CD8-positive, alpha-beta memory T cell (primary cell): Measurements from ENCODE around the gene LYPD6B. TPM values are rescaled to one million over a fixed set of nuclear protein-coding genes. Genes with fewer than 3 reads are reported as not detected.

ENCODE experiments used
- CTCF ChIA-PET: fragments of 350-600 bp; sonication (Branson Sonifier 250); formaldehyde crosslinking; loops from one replicate; lab custom pipeline; 2021; ENCODE audit warnings: antibody characterized with exemption; lab: Charles Lee
- POLR2A ChIA-PET: fragments of 350-600 bp; sonication (Branson Sonifier 250); formaldehyde crosslinking; loops from one replicate; lab custom pipeline; 2021; ENCODE audit warnings: antibody characterized with exemption; lab: Charles Lee
- DNase-seq, 5 donors: peaks; one replicate each; pipeline versions ENCODE4 v3.0.0 to v3.0.0-alpha.2; 2020 to 2022; ENCODE audit warnings: mixed read lengths in 1 of 5
- H3K27ac ChIP-seq: one replicate; pipeline ENCODE4 v1.7.0; 2013; ENCODE audit warnings: low read depth, mild to moderate bottlenecking, low read length, moderate library complexity
- H3K27me3 ChIP-seq: 2 replicates; pipeline ENCODE4 v1.7.0; 2013; ENCODE audit warnings: low read length, mild to moderate bottlenecking; ENCODE audit not compliant: insufficient read depth, poor library complexity, severe bottlenecking
- H3K36me3 ChIP-seq: 2 replicates; pipeline ENCODE4 v1.7.0; 2013; ENCODE audit warnings: mild to moderate bottlenecking, low read length, moderate library complexity; ENCODE audit not compliant: insufficient read depth
- H3K4me1 ChIP-seq: 2 replicates; pipeline ENCODE4 v1.7.0; 2013; ENCODE audit warnings: mild to moderate bottlenecking, low read length, moderate library complexity; ENCODE audit not compliant: insufficient read depth
- H3K4me3 ChIP-seq: 2 replicates; pipeline ENCODE4 v1.7.0; 2013; ENCODE audit warnings: mild to moderate bottlenecking, low read length
- H3K9me3 ChIP-seq: 2 replicates; pipeline ENCODE4 v1.7.0; 2013; ENCODE audit warnings: mild to moderate bottlenecking, low read length
- H3K27ac Mint-ChIP-seq, 8 donors: one replicate each; pipeline ENCODE4 v1.8.0; 2020 to 2021; ENCODE audit warnings: mixed read lengths in 8 of 8, mild to moderate bottlenecking in 6 of 8, inconsistent platforms in 3 of 8, moderate library complexity in 3 of 8
- H3K27me3 Mint-ChIP-seq, 2 donors: one replicate each; pipeline ENCODE4 v1.8.0; 2020 to 2021; ENCODE audit warnings: mixed read lengths in 2 of 2, mild to moderate bottlenecking in 1 of 2, moderate library complexity in 1 of 2
- H3K36me3 Mint-ChIP-seq, 3 donors: one replicate each; pipeline ENCODE4 v1.8.0; 2020 to 2021; ENCODE audit warnings: mixed read lengths in 3 of 3, inconsistent platforms in 1 of 3, mild to moderate bottlenecking in 1 of 3
- H3K4me1 Mint-ChIP-seq, 3 donors: one replicate each; pipeline ENCODE4 v1.8.0; 2020 to 2021; ENCODE audit warnings: mixed read lengths in 3 of 3, inconsistent platforms in 1 of 3, mild to moderate bottlenecking in 1 of 3
- H3K4me3 Mint-ChIP-seq, 7 donors: one replicate each; pipeline ENCODE4 v1.8.0; 2020 to 2021; ENCODE audit warnings: mixed read lengths in 7 of 7, mild to moderate bottlenecking in 6 of 7, moderate library complexity in 4 of 7, inconsistent platforms in 2 of 7
- H3K9me3 Mint-ChIP-seq, 5 donors: one replicate each; pipeline ENCODE4 v1.8.0; 2020 to 2022; ENCODE audit warnings: mixed read lengths in 5 of 5, mild to moderate bottlenecking in 3 of 5, moderate library complexity in 2 of 5, inconsistent platforms in 1 of 5
- polyA plus RNA-seq: library from polyadenylated mRNA; unstranded; fragments of 300-500 nt; fragmentation: Illumina TruSeq; gene quantifications from one replicate; pipeline ENCODE4 v1.2.3, GENCODE V29; 2021
- total RNA-seq, 2 experiments: library from RNA; stranded (reverse); gene quantifications; one replicate each; pipeline ENCODE4 v1.2.3, GENCODE V29; 2021

LYPD6B gene
- total and polyA plus RNA-seq, 3 experiments from 2014 or later: not detected

DNA sequence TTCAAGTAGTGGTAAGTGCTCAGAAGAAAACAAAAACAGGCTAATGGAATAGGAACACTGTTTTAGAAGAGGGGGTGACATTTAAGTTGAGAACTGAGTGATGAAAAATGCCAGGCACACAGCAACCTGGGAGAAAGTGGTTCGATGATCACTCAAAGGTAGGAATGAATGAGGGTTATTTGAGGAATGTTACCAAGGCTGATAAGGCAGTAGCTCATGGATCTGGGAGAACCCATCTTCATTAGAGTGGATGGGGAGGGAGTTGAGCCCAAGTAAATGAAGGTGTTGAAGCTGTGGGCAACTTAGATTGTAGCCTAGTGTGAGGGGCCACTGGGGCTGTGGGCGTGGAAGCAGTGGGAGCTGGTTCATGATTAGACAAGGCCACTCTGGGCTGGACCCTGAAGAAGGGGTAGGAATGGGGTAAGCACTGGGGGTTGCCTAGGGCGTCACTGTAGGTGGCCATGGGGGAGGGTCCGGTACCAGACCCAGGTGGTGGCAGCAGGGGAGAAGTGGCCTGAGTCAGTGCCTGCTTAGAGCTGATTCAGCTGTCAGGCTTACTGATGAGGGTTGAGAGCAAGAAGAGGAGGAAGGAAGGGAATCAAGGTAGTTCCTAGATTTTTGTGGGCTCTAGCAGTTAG is 22.5 kb upstream of the LYPD6B start:
- Histone ChIP-seq H3K4me3 (no peak overlapping the region), H3K4me1 (no peaks in the 10 kb centered on the region), H3K27me3 (no peaks in the 10 kb centered on the region), H3K36me3 (no peaks in the 10 kb centered on the region), H3K27ac (no peak overlapping the region), H3K9me3 (no peaks in the 10 kb centered on the region)
- POLR2A ChIA-PET: no interaction called here
- Mint-ChIP-seq H3K4me3 (no peak overlapping the region), H3K36me3 (peaks cover 0 to 21% (median 11%) of the 10 kb centered on the region in 3 donors), H3K27me3 (no peaks in the 10 kb centered on the region), H3K4me1 (peaks cover 7 to 11% (median 8%) of the 10 kb centered on the region in 3 donors), H3K27ac (peak overlapping the region in 1 of 8 donors; percentile 83), H3K9me3 (no peaks in the 10 kb centered on the region)
- CTCF ChIA-PET: interaction anchor here (1.0 to 5.3 kb wide), 7 partner anchors 9 to 546 kb away, joined by 3 to 21 read pairs (median 6); no protein-coding TSS in a partner anchor
- DNase-seq: no peak

DNA sequence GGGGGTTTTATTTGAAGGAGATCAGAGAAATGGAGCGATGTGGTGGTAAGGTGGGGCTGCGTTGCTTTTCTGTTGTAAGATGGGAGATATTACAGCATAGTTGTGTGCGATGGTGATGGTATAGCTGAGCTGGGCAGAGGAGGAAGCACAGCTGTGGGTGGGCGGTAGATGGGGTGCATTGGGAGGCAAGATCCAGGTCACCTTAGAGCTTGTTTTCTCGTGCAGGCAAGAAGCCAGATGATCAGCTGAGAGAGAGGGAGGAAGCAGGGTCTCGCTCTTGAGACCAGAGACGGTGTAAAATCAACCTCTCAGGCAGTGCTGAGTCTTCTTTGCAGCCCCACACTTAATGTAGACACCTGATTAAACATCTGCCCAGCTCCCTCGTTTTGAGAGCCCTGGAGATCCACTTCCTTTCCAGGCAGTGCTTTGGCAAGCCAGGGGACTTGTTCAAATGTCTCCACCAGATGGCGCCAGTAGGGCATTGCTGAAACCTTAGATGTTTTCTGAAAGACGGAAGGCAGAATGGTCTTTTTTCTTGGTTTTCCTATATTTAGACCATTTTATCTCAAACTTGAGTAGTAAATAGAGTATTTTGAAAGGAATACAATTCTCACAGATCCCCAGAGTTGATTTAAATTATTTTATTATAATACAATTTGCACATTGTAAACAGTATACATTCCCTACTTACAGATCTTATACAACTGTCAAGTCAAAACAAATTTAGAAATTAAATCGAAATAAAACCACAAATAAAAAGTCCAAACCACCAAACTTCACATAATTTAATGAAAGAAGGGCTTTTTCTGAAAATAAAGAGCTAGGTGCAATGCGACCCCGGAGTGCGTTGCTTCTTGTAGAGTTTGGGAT is 21.1 kb upstream of the LYPD6B start:
- peaks cover 0 to 14% (median 4%) of the 10 kb centered on the region in 3 donors for H3K36me3 Mint-ChIP-seq
- H3K36me3 ChIP-seq: no peaks in the 10 kb centered on the region
- no peaks in the 10 kb centered on the region for H3K9me3 ChIP-seq
- H3K27ac ChIP-seq: no peak overlapping the region
- H3K4me3 ChIP-seq: no peak overlapping the region
- H3K9me3 Mint-ChIP-seq: no peaks in the 10 kb centered on the region
- H3K4me3 Mint-ChIP-seq: no peak overlapping the region
- POLR2A ChIA-PET: no interaction called here
- no peaks in the 10 kb centered on the region for H3K27me3 Mint-ChIP-seq
- peaks cover 7 to 11% (median 8%) of the 10 kb centered on the region in 3 donors for H3K4me1 Mint-ChIP-seq
- CTCF ChIA-PET: interaction anchor here (0.8 to 5.3 kb wide), 17 partner anchors 8 to 557 kb away, joined by 3 to 21 read pairs (median 3); partner anchors contain the start of gene LYPD6B
- H3K27ac Mint-ChIP-seq: peak overlapping the region in 3 of 8 donors; percentile 35 to 52 (median 50)
- DNase-seq: peak; percentile 45 to 74 (median 59)
- H3K27me3 ChIP-seq: no peaks in the 10 kb centered on the region
- no peaks in the 10 kb centered on the region for H3K4me1 ChIP-seq

GRCh38 chr2:149018981-149019380 is 19.5 kb upstream of the LYPD6B start:
- ChIA-PET POLR2A (no interaction called here), CTCF (interaction anchor here (1.1 to 5.3 kb wide), 4 partner anchors 10 to 543 kb away, joined by 5 to 21 read pairs (median 20); no protein-coding TSS in a partner anchor)
- H3K4me3 Mint-ChIP-seq: no peak overlapping the region
- H3K36me3 Mint-ChIP-seq: peaks cover 0 to 11% (median 8%) of the 10 kb centered on the region in 3 donors
- Histone ChIP-seq H3K36me3 (no peaks in the 10 kb centered on the region), H3K27me3 (no peaks in the 10 kb centered on the region), H3K27ac (no peak overlapping the region), H3K4me1 (no peaks in the 10 kb centered on the region), H3K9me3 (no peaks in the 10 kb centered on the region), H3K4me3 (no peak overlapping the region)
- H3K27me3 Mint-ChIP-seq: no peaks in the 10 kb centered on the region
- DNase-seq: no peak
- H3K27ac Mint-ChIP-seq: peak overlapping the region in 1 of 8 donors; percentile 22
- H3K4me1 Mint-ChIP-seq: peaks cover 7 to 11% (median 8%) of the 10 kb centered on the region in 3 donors
- H3K9me3 Mint-ChIP-seq: no peaks in the 10 kb centered on the region

DNA sequence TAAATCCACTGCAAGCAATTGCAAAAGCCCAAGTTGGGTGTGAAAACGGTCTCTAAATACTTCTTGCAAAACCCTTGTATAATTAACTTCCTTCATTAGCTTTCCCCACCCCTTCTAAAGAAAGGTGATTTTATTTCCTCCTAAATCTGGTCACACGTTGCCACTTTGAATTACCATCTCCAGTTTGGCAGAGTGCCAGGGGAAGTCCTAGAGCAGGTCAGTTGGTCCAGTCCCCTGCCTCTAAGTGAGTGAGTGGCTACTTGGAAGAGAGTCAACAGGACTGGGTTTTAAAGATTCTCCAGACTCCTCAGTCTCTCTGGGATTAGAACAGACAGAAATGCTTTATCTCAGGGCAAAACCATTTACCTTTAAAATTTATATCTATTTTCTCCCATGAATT is 18.7 kb upstream of the LYPD6B start:
- Histone ChIP-seq H3K4me1 (no peaks in the 10 kb centered on the region), H3K4me3 (no peak overlapping the region), H3K27me3 (no peaks in the 10 kb centered on the region), H3K27ac (no peak overlapping the region), H3K9me3 (no peaks in the 10 kb centered on the region), H3K36me3 (no peaks in the 10 kb centered on the region)
- Mint-ChIP-seq H3K27ac (no peak overlapping the region), H3K36me3 (peaks cover 0 to 11% (median 8%) of the 10 kb centered on the region in 3 donors), H3K4me3 (no peak overlapping the region), H3K4me1 (peaks cover 7 to 11% (median 8%) of the 10 kb centered on the region in 3 donors), H3K27me3 (no peaks in the 10 kb centered on the region), H3K9me3 (no peaks in the 10 kb centered on the region)
- no peak for DNase-seq
- POLR2A ChIA-PET: no interaction called here
- CTCF ChIA-PET: interaction anchor here (1.1 to 5.3 kb wide), 2 partner anchors 9 to 14 kb away, joined by 5 to 20 read pairs; no protein-coding TSS in a partner anchor

DNA sequence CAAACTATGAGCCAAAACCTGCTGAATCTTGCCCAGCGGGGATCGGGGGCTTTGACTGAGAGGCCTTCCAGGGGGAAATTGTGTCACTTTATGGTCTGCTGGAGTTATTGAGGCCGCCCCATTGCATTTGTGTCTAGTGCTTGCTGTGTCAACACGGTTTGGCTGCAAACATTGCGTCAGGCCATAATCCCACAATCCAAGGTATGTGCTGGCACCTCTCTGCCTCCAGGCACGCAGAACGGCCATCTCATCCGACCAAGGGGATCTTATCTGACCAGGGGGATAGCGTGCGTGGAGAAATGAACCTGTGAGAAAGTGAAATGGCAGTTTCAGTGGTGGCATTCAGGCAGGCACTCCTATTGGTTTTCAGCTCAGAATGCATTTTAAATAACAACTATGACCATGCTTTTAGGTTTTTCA is 18.1 kb upstream of the LYPD6B start:
- DNase-seq: no peak
- no peak overlapping the region for H3K27ac ChIP-seq
- POLR2A ChIA-PET: no interaction called here
- no peaks in the 10 kb centered on the region for H3K36me3 ChIP-seq
- no peaks in the 10 kb centered on the region for H3K27me3 ChIP-seq
- Mint-ChIP-seq H3K9me3 (no peaks in the 10 kb centered on the region), H3K36me3 (peaks cover 0 to 11% (median 8%) of the 10 kb centered on the region in 3 donors), H3K4me1 (peaks cover 7 to 11% (median 8%) of the 10 kb centered on the region in 3 donors), H3K4me3 (no peak overlapping the region), H3K27me3 (no peaks in the 10 kb centered on the region), H3K27ac (no peak overlapping the region)
- no peak overlapping the region for H3K4me3 ChIP-seq
- no peaks in the 10 kb centered on the region for H3K4me1 ChIP-seq
- CTCF ChIA-PET: no interaction called here
- no peaks in the 10 kb centered on the region for H3K9me3 ChIP-seq

GRCh38 chr2:149021271-149021719 is 17.2 kb upstream of the LYPD6B start:
- H3K27me3 Mint-ChIP-seq: no peaks in the 10 kb centered on the region
- Histone ChIP-seq H3K27me3 (no peaks in the 10 kb centered on the region), H3K36me3 (no peaks in the 10 kb centered on the region), H3K9me3 (no peaks in the 10 kb centered on the region), H3K27ac (no peak overlapping the region), H3K4me3 (no peak overlapping the region), H3K4me1 (no peaks in the 10 kb centered on the region)
- ChIA-PET CTCF (no interaction called here), POLR2A (no interaction called here)
- DNase-seq: no peak
- no peaks in the 10 kb centered on the region for H3K9me3 Mint-ChIP-seq
- H3K4me3 Mint-ChIP-seq: no peak overlapping the region
- peaks cover 7 to 11% (median 8%) of the 10 kb centered on the region in 3 donors for H3K4me1 Mint-ChIP-seq
- peaks cover 0 to 11% (median 8%) of the 10 kb centered on the region in 3 donors for H3K36me3 Mint-ChIP-seq
- peak overlapping the region in 1 of 8 donors; percentile 5 for H3K27ac Mint-ChIP-seq

GRCh38 chr2:149021761-149022160 is 16.7 kb upstream of the LYPD6B start:
- no peaks in the 10 kb centered on the region for H3K4me1 ChIP-seq
- CTCF ChIA-PET: no interaction called here

More at GRCh38 chr2:149021761-149022160, 16.7 kb upstream of the LYPD6B start:
- DNase-seq: no peak
- Mint-ChIP-seq H3K36me3 (peaks cover 0 to 11% (median 9%) of the 10 kb centered on the region in 3 donors), H3K27me3 (no peaks in the 10 kb centered on the region), H3K27ac (no peak overlapping the region), H3K9me3 (no peaks in the 10 kb centered on the region), H3K4me3 (no peak overlapping the region), H3K4me1 (peaks cover 5 to 8% (median 8%) of the 10 kb centered on the region in 3 donors)
- Histone ChIP-seq H3K9me3 (no peaks in the 10 kb centered on the region), H3K27ac (no peak overlapping the region), H3K27me3 (no peaks in the 10 kb centered on the region), H3K4me3 (no peak overlapping the region), H3K36me3 (no peaks in the 10 kb centered on the region)
- POLR2A ChIA-PET: no interaction called here
